RCC 7860 (cell line): ENCODE measurements around the gene CIAO2A.
"Not testable (repeated sequence)": the region's sequence is repeated elsewhere in the genome, so short reads cannot be mapped to it uniquely, and the experiment has no call there.

Source experiments
- DNase-seq: peaks from one replicate; pipeline ENCODE4 v3.0.0-alpha.2; 2015; ENCODE audit warnings: low spot score
- FAIRE-seq: peaks from 2 replicates; lab custom pipeline; 2012; peaks lifted over from hg19 to GRCh38; lab: Jason Lieb, UNC

The CIAO2A gene

GRCh38 chr15:64093627-64094417 lies at the start of gene CIAO2A:
CIAO2A (minus strand) TSS chr15:64093838; CDS start chr15:64093768, 70 bp downstream.
- FAIRE-seq (peak; percentile 95), DNase-seq (peak; percentile 100)

GRCh38 chr15:64143276-64143675 lies 49.6 kb upstream of the CIAO2A start:
- no peak for FAIRE-seq
- no peak for DNase-seq

- DNase-seq: no peak
- no peak for FAIRE-seq
Observed at GRCh38 chr15:64141798-64142512, 48.3 kb upstream of the CIAO2A start.

GRCh38 chr15:64138331-64138941 lies 44.8 kb upstream of the CIAO2A start:
- FAIRE-seq: no peak

GRCh38 chr15:64137226-64137833 lies 43.7 kb upstream of the CIAO2A start:
- DNase-seq (no peak), FAIRE-seq (no peak)

More at GRCh38 chr15:64138331-64138941, 44.8 kb upstream of the CIAO2A start:
- no peak for DNase-seq

GRCh38 chr15:64136347-64136746 lies 42.7 kb upstream of the CIAO2A start:
- no peak for FAIRE-seq
- DNase-seq: no peak

GRCh38 chr15:64134345-64134829 lies 40.7 kb upstream of the CIAO2A start:
- no peak for DNase-seq
- FAIRE-seq: no peak

- FAIRE-seq (no peak), DNase-seq (no peak)
Observed at GRCh38 chr15:64133623-64134344, 40.1 kb upstream of the CIAO2A start.

GRCh38 chr15:64132217-64132616 lies 38.6 kb upstream of the CIAO2A start:
- no peak for FAIRE-seq
- DNase-seq: no peak

GRCh38 chr15:64131547-64131946 lies 37.9 kb upstream of the CIAO2A start:
- FAIRE-seq (no peak), DNase-seq (no peak)

- FAIRE-seq (no peak), DNase-seq (no peak)
Observed at GRCh38 chr15:64130159-64130558, 36.5 kb upstream of the CIAO2A start.

GRCh38 chr15:64127521-64128270 lies 34.1 kb upstream of the CIAO2A start:
- FAIRE-seq (no peak), DNase-seq (no peak)

- DNase-seq: no peak
- FAIRE-seq: no peak
Observed at GRCh38 chr15:64125978-64126377, 32.3 kb upstream of the CIAO2A start.

- no peak for FAIRE-seq
- DNase-seq: no peak
Observed at GRCh38 chr15:64122936-64123351, 29.3 kb upstream of the CIAO2A start.

- DNase-seq (no peak), FAIRE-seq (no peak)
Observed at GRCh38 chr15:64122444-64122843, 28.8 kb upstream of the CIAO2A start.

GRCh38 chr15:64121614-64122013 lies 28.0 kb upstream of the CIAO2A start:
- FAIRE-seq (no peak), DNase-seq (no peak)

- FAIRE-seq: not testable (repeated sequence)
Observed at GRCh38 chr15:64120322-64120721, 26.7 kb upstream of the CIAO2A start.

GRCh38 chr15:64117759-64118487 lies 24.3 kb upstream of the CIAO2A start:
- no peak for FAIRE-seq
- DNase-seq: no peak

More at GRCh38 chr15:64120322-64120721, 26.7 kb upstream of the CIAO2A start:
- DNase-seq: not testable (repeated sequence)

- DNase-seq (peak; percentile 44), FAIRE-seq (peak; percentile 74)
Observed at GRCh38 chr15:64112904-64113303, 19.3 kb upstream of the CIAO2A start.
